Measurements from ENCODE around the gene COG4. TPM values are rescaled to one million over a fixed set of nuclear protein-coding genes. Genes with fewer than 3 reads are reported as not detected.

COG4 gene
- total and polyA plus RNA-seq, 2 experiments from 2014 or later, result 28.8 to 38.1 TPM

GRCh38 chr16:70522216-70523075 is 908 bp downstream of the COG4 start (continued):
- TF ChIP-seq CTCF (conservative IDR thresholded peaks at IDR 0.05; ENCODE audit: low read depth in 2 of 2) (no peak), JUNB (IDR thresholded peaks at IDR 0.05; ENCODE audit: unreplicated experiment) (no peak), ETS1 (IDR thresholded peaks at IDR 0.05) (no peak), STAT1 (IDR thresholded peaks at IDR 0.05; ENCODE audit: unreplicated experiment) (no peak), CREB1 (CRISPR knock-in tag; IDR thresholded peaks at IDR 0.05; ENCODE audit: low read depth) (no peak), POLR2AphosphoS5 (IDR thresholded peaks at IDR 0.05; ENCODE audit: low read depth) (no peak)

GRCh38 chr16:70520612-70521297 is 2.6 kb downstream of the COG4 start:
- Mint-ChIP-seq H3K4me1 (peaks cover 11% of the 10 kb centered on the region), H3K9me3 (no peaks in the 10 kb centered on the region; the same call in 1 of the 3 replicates), H3K27me3 (ENCODE audit: insufficient read depth, low read depth, poor library complexity) (peaks cover 10% of the 10 kb centered on the region), H3K27ac (no peak overlapping the region), H3K4me3 (no peak overlapping the region), H3K36me3 (ENCODE audit: low read depth) (peaks cover 32% of the 10 kb centered on the region)
- Histone ChIP-seq H4K20me1 (replicated peaks; ENCODE audit: insufficient read depth) (peaks cover 8% of the 10 kb centered on the region; the same call in 1 of the 2 replicates), H2AFZ (no peak overlapping the region), H3K27ac (ENCODE audit: low read depth) (no peak overlapping the region), H3K4me2 (no peak overlapping the region), H3K4me1 (ENCODE audit: insufficient read depth) (peaks cover 8% of the 10 kb centered on the region), H3K36me3 (ENCODE audit: insufficient read depth) (peaks cover 6% of the 10 kb centered on the region; the same call in 1 of the 2 replicates), H3F3A (replicated peaks; ENCODE audit: low read depth) (no peaks in the 10 kb centered on the region; the same call in 1 of the 2 replicates), H3K79me2 (replicated peaks; ENCODE audit: insufficient read depth) (peaks cover 36% of the 10 kb centered on the region), H3K9me2 (ENCODE audit: insufficient read depth) (no peaks in the 10 kb centered on the region), H3K4me3 (no peak overlapping the region), H3K27me3 (ENCODE audit: insufficient read depth) (no peaks in the 10 kb centered on the region)
- DNase-seq (ENCODE audit: low spot score) (no peak), ATAC-seq (no peak)
- TF ChIP-seq EZH2phosphoT487 (IDR thresholded peaks at IDR 0.05; ENCODE audit: unreplicated experiment) (no peak), ZNF114 (CRISPR knock-in tag; IDR thresholded peaks at IDR 0.05) (no peak), JUNB (IDR thresholded peaks at IDR 0.05; ENCODE audit: unreplicated experiment) (no peak), CREB1 (CRISPR knock-in tag; IDR thresholded peaks at IDR 0.05; ENCODE audit: low read depth) (no peak), NANOG (IDR thresholded peaks at IDR 0.05; ENCODE audit: borderline replicate concordance) (no peak), STAT1 (IDR thresholded peaks at IDR 0.05; ENCODE audit: unreplicated experiment) (no peak), EZH2 (IDR thresholded peaks at IDR 0.05; ENCODE audit: low read depth, unreplicated experiment) (no peak), ZNF331 (CRISPR knock-in tag; IDR thresholded peaks at IDR 0.05; ENCODE audit: low read depth) (no peak), POLR2AphosphoS5 (IDR thresholded peaks at IDR 0.05; ENCODE audit: low read depth) (no peak), ZNF462 (CRISPR knock-in tag; IDR thresholded peaks at IDR 0.05) (no peak)
